CD4-positive, alpha-beta T cell treated with Interleukin-4 for 1 hour (primary cell): Measurements from ENCODE around the gene FSTL4.
"Not testable (repeated sequence)": the region's sequence is repeated elsewhere in the genome, so short reads cannot be mapped to it uniquely, and the experiment has no call there.

ENCODE experiments used
- DNase-seq, 2 donors: peaks; one replicate each; pipeline ENCODE4 v3.0.0-alpha.2; 2020 to 2022

The FSTL4 gene

DNA sequence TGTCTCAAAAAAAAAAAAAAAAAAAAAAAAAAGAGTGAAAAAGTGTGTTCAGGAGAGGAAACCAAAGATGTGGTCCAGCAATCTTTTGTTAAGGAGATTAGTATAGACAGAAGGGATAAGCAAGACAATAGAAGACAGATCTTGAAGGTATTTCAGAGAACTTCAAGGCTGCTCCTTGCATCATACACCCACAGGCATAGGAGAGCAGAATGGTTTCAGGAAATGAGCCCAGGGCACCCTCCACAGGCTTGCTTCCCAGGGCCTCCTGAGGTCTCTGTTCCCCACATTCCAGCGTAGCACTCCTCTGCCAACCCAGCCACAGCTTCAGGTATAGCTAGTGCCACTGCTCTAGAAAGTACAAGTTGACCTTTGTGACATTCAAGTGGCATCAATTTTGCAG is 65.8 kb downstream of the FSTL4 start:
- DNase-seq = no peak

DNA sequence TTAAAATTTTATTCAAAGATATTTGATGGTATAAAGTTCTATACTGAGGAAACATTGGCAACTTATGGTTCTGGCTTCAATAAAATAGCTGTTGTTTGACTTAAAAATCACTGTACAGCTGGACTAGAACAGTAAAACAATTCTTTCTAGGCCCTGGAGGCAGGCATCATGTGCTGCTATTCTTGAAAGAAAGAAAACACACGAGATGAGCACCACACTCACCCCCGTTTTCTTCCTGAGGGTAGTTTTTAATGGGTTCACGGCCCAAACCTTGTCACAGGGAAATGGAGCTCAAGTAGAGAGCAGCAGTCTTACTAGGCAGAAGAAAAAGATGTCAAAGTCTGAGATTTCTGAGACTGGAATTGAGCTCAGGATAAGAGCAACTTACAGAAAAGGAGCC is 68.0 kb downstream of the FSTL4 start:
- DNase-seq = no peak

DNA sequence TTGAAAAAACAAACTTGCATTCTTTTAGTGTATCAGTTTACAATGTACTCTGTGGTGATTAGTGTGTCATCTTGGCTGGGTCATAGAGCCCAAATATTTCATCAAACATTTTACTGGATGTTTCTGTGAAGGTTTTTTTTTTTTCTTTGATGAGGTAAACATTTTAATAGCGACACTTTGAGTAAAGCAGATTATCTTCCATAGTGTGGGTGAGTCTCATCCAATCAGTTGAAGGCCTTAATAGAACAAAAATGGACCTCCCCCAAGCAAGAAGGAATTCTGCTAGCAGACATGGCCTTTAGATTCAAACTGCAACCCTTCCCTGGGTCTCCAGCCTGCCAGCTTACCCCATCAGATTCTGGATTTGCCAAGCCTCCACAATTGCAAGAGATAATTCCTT is 72.5 kb downstream of the FSTL4 start:
- DNase-seq = no peak

DNA sequence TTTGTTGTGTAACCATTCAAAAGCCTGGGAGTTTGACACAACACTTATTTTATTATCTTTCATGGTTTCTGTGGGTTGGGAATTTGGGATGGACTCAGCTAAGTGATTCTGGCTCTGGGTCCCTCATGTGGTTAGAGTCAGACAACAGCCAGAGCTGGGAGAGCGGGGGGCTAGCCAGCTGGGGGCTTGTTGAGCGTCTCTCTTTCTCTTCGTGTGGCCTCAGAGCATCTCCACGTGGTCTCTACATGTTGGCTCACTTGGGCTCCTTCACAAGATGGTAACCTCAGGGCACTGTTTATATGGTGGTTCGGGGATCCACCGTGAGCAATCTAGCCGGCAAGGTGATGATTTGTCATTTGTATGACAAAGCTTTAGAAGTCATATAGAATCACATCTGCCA is 73.6 kb downstream of the FSTL4 start:
- no peak for DNase-seq

DNA sequence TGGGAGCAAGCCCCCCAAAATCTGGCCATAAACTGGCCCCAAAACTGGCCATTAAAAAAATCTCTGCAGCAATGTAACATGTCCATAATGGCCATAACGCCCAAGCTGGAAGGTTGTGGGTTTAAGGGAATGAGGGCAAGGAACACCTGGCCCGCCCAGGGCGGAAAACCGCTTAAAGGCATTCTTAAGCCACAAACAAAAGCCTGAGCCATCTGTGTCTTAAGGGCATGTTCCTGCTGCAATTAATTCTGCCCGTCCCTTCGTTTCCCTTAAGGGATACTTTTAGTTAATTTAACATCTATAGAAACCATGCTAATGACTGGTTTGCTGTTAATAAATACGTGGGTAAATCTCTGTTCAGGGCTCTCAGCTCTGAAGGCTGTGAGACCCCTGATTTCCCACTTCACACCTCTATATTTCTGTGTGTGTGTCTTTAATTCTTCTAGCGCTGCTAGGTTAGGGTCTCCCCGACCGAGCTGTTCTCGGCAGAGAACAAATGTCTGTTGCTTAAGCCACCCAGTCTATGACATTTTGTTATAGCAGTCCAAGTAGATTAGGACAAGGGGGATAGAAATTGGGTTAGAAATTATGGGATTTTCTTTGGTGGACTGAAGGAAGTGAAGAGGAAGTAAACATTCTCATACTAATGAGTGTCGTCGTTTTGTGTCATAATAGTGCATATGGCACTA is 77.0 kb downstream of the FSTL4 start:
- DNase-seq = not testable (repeated sequence)

DNA sequence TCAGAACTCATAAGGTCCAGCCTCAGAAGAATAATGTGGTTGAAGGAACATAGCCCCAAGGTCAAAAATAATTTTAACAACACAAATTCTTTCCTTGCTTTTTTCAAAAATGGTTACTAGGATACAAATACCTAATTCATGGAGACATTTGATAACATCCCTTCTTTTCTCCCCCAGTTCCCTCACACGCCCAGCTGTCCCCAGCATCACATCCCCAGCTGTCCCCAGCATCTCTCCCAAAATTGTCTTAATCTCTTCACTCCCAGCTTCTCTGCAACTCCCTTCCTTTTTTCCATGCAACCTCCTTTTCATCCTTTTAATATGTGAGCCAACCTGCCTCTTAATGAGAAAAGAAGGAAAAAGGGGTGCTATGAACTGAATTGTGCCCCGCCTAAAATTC is 77.8 kb downstream of the FSTL4 start:
- no peak for DNase-seq

DNA sequence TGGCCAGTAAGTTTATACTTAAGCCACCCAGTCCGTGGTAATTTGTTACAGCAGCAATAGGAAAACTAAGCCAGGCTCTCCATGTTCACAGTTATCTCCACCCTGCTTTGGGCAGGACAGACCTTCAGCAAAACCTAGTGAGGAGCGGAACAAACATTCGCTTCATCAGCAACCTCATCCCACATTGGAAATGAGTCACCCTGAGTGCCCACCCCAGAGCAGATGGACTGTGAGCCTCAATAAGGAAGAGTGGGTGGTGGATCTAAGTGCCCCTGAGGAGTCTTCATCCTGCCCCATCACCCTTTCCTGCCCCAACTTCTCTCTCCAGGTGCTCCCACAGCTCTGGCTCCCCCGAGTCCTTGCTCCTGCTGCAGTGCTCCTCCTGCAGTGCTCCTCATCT is 78.8 kb downstream of the FSTL4 start:
- DNase-seq = no peak

DNA sequence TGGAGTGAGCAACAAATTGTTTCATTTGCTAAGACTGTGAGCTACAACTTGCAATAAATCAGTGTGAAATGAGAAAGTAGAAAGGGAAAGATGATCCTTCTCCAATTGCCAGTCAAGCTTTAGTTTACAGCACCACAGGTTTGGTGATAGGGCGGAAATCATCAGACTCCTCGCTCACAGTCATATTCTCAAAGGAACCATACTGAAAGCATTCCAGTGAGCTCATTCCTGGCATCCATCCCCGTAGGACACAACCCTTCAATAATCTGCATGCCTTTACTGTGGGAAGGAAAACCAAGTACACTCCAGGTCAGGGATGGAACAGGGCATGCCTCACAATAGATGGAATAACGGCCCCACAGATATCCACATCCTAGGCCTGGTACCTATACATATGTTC is 80.7 kb downstream of the FSTL4 start:
- no peak for DNase-seq

DNA sequence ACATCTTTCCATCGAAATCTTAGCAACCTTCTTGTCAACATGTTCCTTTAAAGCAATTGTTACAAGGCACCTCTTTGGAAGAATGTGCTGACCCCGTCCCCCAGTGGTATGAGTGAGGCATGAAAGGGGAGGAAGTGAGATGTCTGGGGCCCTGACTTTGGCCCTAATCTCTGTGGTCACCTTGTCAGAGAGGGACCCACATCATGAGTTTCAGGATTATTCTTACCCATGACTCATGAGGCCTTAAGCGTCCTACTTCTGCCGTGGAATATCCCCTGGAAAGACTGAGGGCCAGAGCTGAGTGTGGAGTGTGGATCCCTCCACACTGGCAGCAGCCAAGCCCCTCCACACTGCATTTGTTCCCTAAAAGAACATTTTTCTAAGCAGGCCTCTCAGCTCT is 81.2 kb downstream of the FSTL4 start:
- DNase-seq = no peak

DNA sequence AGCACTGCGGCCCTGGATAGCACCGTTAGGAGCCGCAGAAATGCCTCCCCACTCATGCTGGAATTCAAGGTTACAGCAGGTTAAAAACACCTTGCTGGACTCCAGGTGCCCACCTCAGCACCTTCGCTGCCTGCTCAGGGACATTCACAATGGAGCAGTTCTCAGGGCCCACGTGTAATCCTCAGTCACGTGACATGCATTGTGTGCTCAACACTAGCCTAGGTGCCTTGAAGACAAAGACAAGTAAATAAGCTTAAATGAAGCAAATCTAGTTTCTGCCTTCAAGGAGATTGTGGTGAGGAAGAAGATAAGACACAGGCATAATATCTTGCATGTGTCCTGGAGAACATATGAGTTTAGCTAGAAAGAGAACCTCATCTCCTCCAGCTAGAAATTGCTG is 82.1 kb downstream of the FSTL4 start:
- no peak for DNase-seq

DNA sequence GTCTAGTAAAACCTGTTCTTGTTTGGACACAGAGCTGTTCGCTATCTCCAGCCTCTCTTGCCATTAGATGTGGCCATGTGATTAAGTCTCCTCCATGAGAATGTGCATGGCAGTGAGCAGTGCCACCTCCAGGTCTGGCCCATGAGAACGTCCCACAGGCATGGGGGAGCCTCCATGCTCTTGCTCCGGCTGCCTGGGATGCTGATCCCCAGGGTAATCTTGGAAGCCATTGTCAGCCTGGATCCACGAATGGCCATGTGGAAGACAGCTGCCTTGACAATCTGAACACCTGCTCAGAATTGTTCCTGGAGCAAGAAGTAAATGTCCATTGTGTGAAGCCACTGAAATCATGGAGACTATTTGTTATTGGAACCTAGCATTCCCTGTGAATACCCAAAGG is 83.5 kb downstream of the FSTL4 start:
- DNase-seq = no peak

DNA sequence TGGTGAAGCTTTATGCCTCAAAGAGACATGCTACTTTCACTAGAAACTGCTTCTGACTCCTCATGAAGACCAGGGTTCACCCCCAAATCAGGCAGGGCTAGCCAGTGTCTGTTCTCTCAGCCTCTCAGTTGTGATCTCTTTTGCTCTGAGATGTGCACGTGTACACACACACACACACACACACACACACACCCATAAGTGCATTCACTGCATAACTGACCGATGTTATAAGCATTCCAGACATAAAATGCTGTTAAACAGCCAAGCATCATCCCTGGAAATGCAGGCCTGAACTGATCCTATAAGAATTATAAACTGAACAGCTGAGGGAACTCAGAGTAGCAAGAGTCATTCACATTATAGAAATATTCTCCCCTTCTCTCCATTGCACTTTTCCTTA is 85.0 kb downstream of the FSTL4 start:
- no peak for DNase-seq

DNA sequence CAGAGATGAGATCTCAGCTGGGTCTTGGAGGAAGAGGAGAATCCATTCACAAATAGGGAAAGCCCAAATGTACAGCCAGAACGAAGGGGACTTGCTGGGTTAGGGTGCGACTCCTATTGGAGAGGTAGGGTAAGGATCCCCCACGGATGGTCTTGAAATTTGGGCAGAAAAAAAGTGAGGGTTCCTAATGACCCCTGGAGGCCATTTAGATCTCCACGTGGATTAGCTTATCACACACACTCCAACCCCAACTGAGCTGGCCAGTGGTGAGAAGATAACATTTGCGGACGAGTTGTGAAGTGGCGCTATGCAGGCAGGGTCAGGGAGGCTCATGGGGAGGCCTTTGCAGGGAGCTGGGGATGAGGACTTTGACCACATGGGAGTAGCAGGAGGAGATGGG is 86.0 kb downstream of the FSTL4 start:
- no peak for DNase-seq

DNA sequence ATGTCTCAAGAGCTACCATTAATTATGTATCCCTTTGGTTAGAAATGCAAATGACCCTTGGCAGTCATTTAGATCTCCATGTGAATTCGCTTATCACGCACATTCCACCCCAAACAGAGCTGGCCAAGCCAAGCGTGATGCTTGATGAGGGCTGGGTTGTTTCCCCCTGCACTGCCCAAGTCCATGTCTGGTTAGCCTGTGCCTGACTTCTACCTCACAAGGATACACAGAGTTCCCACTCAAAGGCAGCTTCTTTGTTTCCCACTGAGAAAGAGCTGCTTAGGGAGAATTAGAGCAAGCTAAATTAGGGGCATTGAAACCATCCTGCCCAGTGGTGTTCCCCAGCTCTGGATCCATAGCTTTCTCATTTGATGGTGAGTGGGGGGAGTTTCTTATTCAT is 87.2 kb downstream of the FSTL4 start:
- DNase-seq = no peak

DNA sequence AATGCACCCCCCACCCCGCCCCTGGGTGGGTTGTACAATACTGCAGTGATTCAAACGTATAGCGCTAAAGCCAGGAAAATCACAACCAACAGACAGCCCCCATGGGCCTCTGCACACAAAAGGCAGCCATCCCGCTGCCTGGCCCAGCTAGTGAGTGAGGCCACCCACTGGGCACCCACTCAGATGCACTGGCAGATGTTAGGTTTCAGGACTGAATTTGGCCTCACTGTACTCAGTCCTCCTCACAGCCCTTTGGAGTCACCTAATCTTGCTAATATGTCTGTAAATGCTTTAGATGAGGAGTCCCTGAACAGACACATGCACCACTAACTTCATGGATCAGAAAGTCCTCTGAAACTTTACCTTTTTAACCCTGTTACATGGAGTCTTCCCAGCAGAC is 87.7 kb downstream of the FSTL4 start:
- no peak for DNase-seq

DNA sequence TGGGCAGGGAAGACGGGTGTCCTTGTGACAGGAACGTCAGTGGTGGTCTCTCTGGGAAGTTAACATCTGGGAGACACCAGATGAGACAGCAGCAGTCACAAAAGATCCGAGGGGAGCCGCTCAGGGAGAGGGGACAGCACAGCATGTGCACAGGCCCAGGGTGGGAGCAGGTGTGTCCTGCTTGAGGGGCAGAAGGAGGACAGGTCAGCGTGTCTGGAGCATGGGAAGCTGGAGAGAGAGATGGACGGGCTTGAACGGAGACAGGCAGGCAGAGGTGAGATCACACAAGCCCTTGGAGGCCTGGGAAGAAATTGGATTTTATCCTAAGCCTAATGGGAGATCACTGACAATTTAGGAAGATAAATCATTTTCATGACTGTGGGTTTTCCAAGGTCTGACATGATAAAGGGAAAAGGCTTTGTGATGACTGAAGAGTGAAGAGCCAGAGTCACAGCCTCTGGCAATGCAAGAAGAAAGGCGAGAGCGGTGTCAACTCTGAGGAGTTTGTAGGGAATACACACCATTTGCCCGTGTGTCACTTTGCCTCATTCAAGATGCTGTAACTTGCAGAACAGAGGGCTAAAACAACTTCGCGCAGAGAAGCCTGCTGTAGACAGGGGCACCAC is 88.3 kb downstream of the FSTL4 start:
- no peak for DNase-seq

DNA sequence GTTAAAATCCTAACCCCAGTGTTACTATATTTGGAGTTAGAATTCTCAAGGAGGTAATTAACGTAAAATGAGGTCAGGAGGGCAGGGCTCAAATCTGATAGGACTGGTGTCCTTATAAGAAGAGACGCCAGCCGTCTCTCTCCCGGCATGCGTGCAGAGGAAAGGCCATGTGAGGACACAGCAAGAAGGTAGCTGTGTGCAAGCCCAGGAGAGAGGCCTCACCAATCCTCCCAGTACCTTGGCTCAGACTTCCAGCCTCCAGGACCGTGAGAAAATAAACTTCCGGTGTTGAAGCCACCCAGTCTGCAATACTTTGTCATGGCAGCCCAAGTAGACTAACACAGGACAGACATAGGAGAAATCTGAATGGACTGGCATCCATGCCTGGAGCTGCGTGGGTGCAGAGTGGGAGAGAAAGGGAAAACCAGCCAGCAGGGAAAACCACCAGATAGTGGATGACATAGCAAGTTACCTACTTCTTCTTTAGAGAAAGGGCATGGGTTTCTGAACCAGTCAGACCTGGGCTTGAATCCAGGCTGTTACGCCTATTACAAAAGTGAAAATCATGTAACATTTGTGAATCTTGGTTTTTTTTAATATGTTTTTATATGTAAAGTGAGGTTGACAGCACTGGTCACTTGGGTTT is 89.2 kb downstream of the FSTL4 start:
- no peak for DNase-seq

DNA sequence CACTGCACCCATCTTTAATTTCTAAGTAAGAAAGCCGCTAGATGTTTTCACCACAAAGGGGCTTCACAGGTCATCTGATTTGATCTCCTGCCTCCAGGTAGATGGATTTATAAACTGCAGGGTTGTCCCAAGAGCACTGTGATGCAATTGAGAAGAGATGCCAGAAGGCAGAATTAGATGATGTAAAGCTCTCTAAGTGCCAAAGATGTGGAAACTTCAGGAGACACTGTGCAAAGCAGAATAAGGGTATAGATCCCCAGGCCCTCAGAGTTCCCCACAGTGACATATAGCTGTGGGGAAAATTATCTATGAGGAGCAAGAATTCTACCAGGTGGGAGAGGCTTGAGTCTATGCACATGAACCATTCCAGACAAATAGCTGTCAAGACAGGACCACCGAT is 90.5 kb downstream of the FSTL4 start:
- no peak for DNase-seq

DNA sequence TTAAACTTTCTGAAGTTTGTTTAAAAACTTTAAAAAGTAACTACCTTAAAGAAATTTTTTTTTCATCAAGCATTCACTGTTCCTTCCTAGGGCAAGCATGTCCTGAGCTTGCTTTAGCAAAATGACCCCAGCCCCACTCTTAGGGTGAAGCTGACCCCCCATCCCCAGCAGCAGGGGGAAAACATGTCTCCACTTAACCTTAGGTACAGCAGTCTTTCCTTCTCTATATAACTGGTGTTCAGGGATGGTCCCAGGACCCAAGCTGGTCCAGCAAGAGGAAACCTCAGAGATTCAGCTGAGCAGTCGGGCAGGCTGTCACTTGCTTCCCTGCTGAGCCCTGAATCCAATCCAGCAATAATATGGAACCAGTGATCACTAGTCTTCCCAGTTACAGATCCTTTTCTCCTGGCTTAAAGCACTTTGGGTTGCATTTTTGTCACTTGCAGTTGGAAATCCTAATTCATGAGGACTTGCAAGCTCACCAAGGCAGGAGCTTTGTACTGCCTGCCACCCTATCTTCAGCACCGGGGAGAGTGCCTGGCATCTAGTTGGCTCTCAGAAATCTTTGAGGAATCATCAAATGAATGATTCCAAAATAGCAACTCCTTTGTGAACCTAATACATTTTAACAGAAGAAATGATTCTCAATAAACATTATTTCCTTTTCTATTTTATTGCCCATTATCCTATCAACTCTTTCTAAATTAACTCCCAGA is 91.2 kb downstream of the FSTL4 start:
- no peak for DNase-seq

DNA sequence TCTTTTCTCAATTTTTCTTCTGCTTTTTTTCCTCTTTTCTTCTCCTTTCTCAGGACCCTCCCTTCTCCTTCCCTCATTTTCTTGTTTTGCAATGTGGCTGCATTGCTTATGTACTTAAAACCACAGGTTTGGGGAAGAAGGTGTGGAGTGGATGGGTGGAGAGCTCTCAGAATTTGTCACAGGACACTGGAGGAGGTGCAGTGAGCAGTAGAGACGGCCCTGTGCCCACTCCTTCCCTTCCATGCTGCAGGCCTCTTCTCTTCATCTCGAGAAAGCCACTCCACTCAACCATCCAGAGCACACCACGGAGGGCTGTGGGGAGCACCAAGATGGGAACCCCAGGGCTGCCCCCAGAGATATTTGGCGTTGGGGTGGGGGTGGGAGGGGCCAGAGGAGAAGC is 92.3 kb downstream of the FSTL4 start:
- no peak for DNase-seq

DNA sequence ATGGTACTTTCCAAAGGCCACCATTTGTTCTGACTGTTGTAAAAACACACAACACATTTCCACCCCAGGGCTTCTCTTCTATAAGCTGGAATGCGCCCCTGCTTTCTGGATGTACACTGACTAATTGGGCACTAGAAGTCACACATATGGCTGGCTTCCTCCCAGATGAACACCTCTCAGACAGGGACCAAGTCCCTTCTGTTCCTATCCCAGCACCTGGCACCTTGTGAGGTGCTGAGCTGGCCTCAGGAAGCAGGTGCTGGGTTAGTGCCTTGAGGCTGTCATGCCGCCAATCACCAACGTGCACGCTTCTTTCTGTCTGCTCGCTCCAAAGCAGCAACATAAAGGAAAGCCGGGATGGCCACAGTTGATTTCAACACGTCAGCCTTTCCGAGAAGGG is 93.2 kb downstream of the FSTL4 start:
- no peak for DNase-seq

DNA sequence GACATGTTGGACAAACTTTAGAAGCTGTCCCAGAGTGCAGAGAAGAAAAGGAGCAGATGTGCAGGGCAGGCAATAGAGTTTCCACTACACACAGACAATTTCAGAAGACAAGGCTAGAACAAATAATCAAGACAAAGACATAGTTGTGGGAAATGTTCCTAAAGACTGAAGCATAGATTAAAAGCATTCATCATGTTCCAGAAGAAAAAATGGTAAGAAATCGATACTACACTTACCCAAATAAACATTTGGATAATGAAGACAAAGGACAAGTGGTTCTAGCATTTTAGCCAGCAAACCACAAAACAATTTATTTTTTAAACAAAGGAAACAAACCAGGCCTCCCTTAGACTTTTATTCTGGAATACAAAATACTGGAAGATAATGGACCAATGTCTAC is 97.9 kb downstream of the FSTL4 start:
- no peak for DNase-seq

DNA sequence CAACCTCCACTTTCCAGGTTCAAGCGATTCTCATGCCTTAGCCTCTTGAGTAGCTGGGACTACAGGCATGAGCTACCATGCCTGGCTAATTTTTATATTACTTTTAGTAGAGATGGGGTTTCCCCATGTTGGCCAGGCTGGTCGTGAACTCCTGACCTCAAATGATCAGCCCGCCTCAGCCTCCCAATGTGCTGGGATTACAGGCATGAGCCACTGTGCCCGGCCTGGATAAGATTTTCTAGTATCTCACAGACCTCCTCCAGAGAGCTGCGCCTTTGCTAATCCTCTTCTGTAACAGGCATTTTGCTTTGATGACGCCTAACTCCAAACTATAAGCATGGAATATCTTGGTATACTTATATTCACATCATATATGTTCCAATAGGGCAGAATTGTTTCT is 99.4 kb downstream of the FSTL4 start:
- DNase-seq = no peak

DNA sequence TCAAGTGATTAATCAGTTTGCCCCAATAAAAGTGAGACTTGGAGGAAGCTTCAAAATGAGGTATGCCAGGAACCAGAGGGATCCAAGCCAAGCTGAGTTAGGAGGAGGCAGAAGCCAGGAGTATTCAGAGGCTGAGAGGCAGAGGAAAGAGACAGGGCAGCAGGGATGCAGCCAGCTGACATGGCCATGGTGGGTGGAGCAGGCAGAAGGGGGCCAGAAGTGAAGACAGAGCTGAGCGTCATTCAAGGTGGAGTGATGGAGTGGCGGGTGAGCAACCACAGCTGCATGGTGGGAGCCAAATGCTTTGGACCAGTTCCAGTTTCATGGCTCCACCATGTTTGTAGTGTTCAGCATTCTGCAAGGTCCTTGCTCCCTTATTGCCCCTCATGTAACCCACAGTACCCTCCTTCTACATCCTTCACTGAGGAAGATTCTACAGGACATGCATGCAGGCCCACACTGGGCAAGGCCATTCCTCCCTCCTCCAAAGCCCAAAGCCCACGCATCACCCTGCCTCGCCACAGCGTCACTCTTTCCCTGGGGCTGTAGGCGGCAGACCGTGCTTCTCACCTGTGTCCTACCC is 100.6 kb downstream of the FSTL4 start:
- no peak for DNase-seq
